Naive B cell (primary cell): ENCODE results near the gene MRPL28. TPM values are rescaled to one million over a fixed set of nuclear protein-coding genes. Genes with fewer than 3 reads are reported as not detected.
"Not testable (repeated sequence)": the region's sequence is repeated elsewhere in the genome, so short reads cannot be mapped to it uniquely, and the experiment has no call there.

Experiments
- ATAC-seq, 2 donors: fragments of 150-1000 bp; cut with Tn5 transposase; 2 replicates each; pipeline ENCODE4 v1.10.0; 2021; ENCODE audit warnings: low read depth in 2 of 2, mild to moderate bottlenecking in 2 of 2, moderate library complexity in 2 of 2
- DNase-seq: peaks from one replicate; pipeline ENCODE4 v3.0.0; 2022
- H3K27ac Mint-ChIP-seq, 6 donors: one replicate each; pipeline ENCODE4 v1.8.0; 2020 to 2022; ENCODE audit warnings: mild to moderate bottlenecking in 6 of 6, mixed read lengths in 6 of 6, moderate library complexity in 5 of 6, inconsistent platforms in 2 of 6
- H3K27me3 Mint-ChIP-seq, 3 donors: one replicate each; pipeline ENCODE4 v1.8.0; 2021 to 2022; ENCODE audit warnings: mixed read lengths in 3 of 3, mild to moderate bottlenecking in 1 of 3
- H3K36me3 Mint-ChIP-seq, 2 donors: one replicate each; pipeline ENCODE4 v1.8.0; 2020 to 2022; ENCODE audit warnings: mixed read lengths in 2 of 2, inconsistent platforms in 1 of 2, mild to moderate bottlenecking in 1 of 2
- H3K4me1 Mint-ChIP-seq, 3 donors: one replicate each; pipeline ENCODE4 v1.8.0; 2020 to 2022; ENCODE audit warnings: mixed read lengths in 3 of 3, inconsistent platforms in 1 of 3, mild to moderate bottlenecking in 1 of 3, moderate library complexity in 1 of 3
- H3K4me3 Mint-ChIP-seq, 8 donors: one replicate each; pipeline ENCODE4 v1.8.0; 2020 to 2022; ENCODE audit warnings: mild to moderate bottlenecking in 8 of 8, mixed read lengths in 8 of 8, moderate library complexity in 8 of 8, inconsistent platforms in 2 of 8
- H3K9me3 Mint-ChIP-seq, 7 donors: one replicate each; pipeline ENCODE4 v1.8.0; 2020 to 2022; ENCODE audit warnings: mixed read lengths in 7 of 7, mild to moderate bottlenecking in 5 of 7, inconsistent platforms in 2 of 7, moderate library complexity in 1 of 7
- polyA plus RNA-seq, 6 donors: library from polyadenylated mRNA; unstranded; fragments of 300-500 nt; fragmentation: Illumina TruSeq; gene quantifications; one replicate each; pipeline ENCODE4 v1.2.3, GENCODE V29; 2021; ENCODE audit warnings: low read depth in 6 of 6

MRPL28 gene
- polyA plus RNA-seq, 6 donors from 2014 or later = 60.1 to 76.8 (median 65.7) TPM

DNA sequence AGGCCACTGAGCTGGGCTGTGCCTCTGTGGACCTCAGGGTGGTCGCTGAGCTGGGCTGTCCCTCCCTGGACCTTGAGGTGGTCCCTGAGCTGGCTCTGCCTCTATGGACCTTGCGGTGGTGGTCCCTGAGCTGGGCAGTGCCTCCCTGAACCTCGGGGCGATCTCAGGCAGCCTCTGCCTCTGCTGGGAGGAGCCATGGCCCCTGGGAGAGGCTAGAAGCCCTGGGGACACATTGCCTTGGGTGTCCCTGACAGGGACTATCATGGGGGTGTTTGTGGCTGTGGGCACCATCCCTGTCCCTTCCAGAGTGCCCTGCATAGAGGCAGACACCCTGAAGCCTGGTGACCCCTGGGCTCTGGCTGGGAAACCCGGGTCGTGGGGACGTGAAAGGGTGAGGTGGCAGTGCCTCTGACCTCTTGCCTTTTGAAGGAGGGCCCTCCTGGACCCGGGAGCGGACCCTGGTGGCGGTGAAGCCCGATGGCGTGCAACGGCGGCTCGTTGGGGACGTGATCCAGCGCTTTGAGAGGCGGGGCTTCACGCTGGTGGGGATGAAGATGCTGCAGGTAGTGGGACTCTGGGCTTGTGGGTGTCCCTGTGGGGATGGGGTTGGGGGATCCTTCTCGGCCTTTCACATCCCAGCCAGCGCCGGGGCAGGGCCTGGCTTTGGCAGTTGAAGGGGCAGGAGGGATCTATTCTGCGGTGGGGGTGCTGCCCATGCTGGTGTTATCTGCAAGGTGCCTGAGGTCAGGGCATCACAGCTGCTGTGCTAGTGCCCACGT, 28.4 kb upstream of the MRPL28 start:
- no peak for DNase-seq
- H3K27ac Mint-ChIP-seq = peak overlapping the region in 5 of 6 donors; percentile 30 to 94 (median 68)
- H3K27me3 Mint-ChIP-seq = no peaks in the 10 kb centered on the region
- no peak for ATAC-seq
- H3K4me3 Mint-ChIP-seq = peak overlapping the region; percentile 69 to 98 (median 84)
- no peaks in the 10 kb centered on the region for H3K36me3 Mint-ChIP-seq
- H3K9me3 Mint-ChIP-seq = no peaks in the 10 kb centered on the region
- peaks cover 21 to 44% (median 22%) of the 10 kb centered on the region in 3 donors for H3K4me1 Mint-ChIP-seq

DNA sequence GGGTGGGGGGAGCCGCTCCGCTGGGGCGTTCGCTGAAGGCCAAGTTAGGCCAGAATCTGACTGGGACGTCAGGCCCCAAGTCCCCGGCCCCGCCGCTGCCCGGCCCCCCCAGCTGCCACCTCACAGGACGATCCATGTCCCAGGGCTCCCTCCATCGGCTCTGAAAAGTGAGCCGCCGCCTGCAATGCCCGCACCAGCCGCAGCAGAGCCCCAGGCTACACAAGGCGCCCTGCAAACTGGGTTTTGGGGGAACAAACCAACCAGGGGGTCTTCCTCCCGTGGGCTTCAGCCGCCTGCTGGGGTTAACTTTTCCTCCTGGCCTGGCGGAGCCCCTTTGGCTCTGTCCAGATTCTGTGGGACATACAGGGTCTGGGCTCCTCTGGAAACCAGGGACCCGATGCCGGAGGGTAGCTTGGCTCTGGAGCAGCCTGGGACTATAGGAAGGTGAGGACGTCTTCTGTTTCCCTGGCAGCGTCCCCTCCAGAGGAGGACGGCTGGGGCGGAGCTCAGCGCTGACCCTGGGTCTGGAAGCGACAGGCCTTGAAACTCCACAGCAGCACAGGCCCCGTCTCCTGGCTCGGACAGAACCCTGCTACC, 27.5 kb upstream of the MRPL28 start:
- no peak for ATAC-seq
- peak overlapping the region; percentile 69 to 96 (median 80) for H3K4me3 Mint-ChIP-seq
- H3K27ac Mint-ChIP-seq = peak overlapping the region in 3 of 6 donors; percentile 84 to 94 (median 89)
- peak; percentile 25 for DNase-seq
- H3K27me3 Mint-ChIP-seq = no peaks in the 10 kb centered on the region
- no peaks in the 10 kb centered on the region for H3K36me3 Mint-ChIP-seq
- H3K9me3 Mint-ChIP-seq = no peaks in the 10 kb centered on the region
- H3K4me1 Mint-ChIP-seq = peaks cover 21 to 44% (median 22%) of the 10 kb centered on the region in 3 donors

DNA sequence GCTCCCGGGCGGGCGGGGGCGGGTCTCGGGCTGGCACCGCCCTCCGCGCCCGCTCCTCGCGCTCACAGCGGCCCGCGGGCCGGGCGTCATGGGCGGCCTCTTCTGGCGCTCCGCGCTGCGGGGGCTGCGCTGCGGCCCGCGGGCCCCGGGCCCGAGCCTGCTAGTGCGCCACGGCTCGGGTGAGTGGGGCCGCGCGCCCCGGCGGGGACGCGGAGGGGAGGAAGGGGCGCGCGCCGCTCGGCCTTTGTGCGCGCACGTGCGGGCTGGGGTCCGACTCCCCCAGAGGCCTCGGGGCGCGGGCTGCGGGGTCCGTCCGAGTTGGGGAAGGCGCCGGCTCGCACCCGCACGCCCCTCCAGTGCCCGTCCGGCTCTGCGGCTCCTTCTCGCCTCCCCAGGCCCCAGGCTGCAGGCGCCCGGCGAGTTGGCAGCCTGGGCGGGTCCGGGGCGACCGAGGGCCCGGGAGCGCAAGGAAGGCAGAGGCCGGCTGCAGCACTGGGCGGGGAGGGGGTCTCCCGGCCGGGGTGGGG, 26.9 kb upstream of the MRPL28 start, which contains the start of gene NME4:
NME4 (plus strand) TSS at position 65 of the 527 bp plus-strand sequence; CDS start at position 89, 24 bp downstream.
- Mint-ChIP-seq H3K36me3 (no peaks in the 10 kb centered on the region), H3K4me1 (peaks cover 21 to 44% (median 22%) of the 10 kb centered on the region in 3 donors), H3K27me3 (no peaks in the 10 kb centered on the region), H3K4me3 (peak within 1 kb of the TSS; percentile 82 to 96 (median 92)), H3K9me3 (no peaks in the 10 kb centered on the region), H3K27ac (peak within 1 kb of the TSS; percentile 1 to 95 (median 92))
- DNase-seq (peak; percentile 25), ATAC-seq (no peak)

DNA sequence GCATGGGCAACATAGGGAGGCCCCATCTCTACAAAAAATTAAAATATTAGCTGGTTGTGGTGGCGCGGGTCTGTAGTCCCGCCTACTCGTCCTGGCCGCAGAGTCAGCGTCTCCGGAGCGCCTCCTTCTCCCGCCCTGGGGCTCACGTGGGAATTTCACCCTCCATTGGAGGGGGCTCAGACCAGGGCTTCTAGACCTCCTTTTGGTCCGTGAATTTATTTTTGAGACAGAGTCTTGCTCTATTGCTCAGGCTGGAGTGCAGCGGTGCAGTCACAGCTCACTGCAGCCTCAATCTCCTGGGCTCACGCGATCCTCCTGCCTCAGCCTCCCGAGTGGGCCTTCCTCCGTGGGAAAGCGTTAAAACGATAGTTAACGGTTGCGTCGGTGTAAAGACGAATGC, 26.3 kb upstream of the MRPL28 start:
- no peak for DNase-seq
- H3K9me3 Mint-ChIP-seq = no peaks in the 10 kb centered on the region
- no peaks in the 10 kb centered on the region for H3K36me3 Mint-ChIP-seq
- H3K27me3 Mint-ChIP-seq = no peaks in the 10 kb centered on the region
- peaks cover 21 to 43% (median 22%) of the 10 kb centered on the region in 3 donors for H3K4me1 Mint-ChIP-seq
- H3K27ac Mint-ChIP-seq = peak overlapping the region in 5 of 6 donors; percentile 1 to 95 (median 87)
- peak overlapping the region; percentile 82 to 95 (median 91) for H3K4me3 Mint-ChIP-seq
- ATAC-seq = no peak

DNA sequence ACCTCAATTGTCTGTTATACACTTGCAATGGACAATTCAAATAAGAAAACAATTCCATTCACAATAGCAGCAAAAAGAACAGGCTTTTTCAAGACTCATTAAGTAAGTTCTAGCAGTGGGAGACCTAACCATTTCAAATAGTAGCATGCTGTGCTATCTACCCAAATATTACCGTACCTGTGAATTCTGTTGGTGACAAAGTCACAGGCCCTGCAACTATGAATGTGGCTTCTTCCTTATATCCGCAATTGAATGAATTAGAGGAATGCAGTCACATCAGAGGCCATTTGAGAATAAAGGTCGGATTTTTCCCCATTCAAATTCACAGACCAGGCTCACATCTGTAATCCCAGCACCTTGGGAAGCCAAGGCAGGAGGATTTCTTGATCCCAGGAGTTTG, 25.9 kb upstream of the MRPL28 start:
- H3K27me3 Mint-ChIP-seq = no peaks in the 10 kb centered on the region

DNA sequence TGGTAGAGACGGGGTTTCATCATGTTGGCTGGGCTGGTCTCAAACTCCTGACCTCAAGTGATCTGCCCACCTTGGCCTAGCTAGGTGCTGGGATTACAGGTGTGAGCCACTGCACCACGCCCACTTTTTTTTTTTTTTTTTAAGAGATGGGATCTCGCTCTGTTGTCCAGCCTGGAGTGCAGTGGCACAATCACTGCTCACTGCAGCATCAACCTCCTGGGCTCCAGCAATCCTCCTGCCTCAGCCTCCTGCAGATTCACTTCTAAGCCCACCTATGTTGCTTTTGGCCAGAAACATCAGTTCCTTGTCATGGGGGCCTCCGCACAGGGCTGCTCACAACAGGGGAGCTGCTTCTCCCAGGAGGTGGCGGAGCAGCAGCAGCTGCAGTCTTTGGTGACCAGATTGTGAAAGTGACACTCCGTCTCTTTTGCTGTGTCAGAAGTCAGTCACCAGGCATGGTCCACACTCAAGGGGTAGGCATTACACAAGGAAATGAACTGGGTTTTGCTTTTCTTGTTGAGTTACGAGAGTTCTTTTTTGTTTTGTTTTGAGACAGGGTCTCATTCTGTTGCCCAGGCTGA, 22.2 kb upstream of the MRPL28 start:
- H3K4me3 Mint-ChIP-seq = peak overlapping the region in 1 of 8 donors; percentile 21
- no peak overlapping the region for H3K27ac Mint-ChIP-seq
- H3K27me3 Mint-ChIP-seq = no peaks in the 10 kb centered on the region
- no peaks in the 10 kb centered on the region for H3K36me3 Mint-ChIP-seq
- DNase-seq (no peak), ATAC-seq (no peak)
- H3K9me3 Mint-ChIP-seq = no peaks in the 10 kb centered on the region
- H3K4me1 Mint-ChIP-seq = peaks cover 9 to 28% (median 12%) of the 10 kb centered on the region in 3 donors

More for the DNA sequence above, 25.9 kb upstream of the MRPL28 start:
- peak overlapping the region; percentile 82 to 95 (median 91) for H3K4me3 Mint-ChIP-seq
- H3K27ac Mint-ChIP-seq = peak overlapping the region in 5 of 6 donors; percentile 1 to 95 (median 87)
- H3K36me3 Mint-ChIP-seq = no peaks in the 10 kb centered on the region
- peaks cover 21 to 43% (median 22%) of the 10 kb centered on the region in 3 donors for H3K4me1 Mint-ChIP-seq
- no peak for DNase-seq
- ATAC-seq = no peak
- no peaks in the 10 kb centered on the region for H3K9me3 Mint-ChIP-seq

DNA sequence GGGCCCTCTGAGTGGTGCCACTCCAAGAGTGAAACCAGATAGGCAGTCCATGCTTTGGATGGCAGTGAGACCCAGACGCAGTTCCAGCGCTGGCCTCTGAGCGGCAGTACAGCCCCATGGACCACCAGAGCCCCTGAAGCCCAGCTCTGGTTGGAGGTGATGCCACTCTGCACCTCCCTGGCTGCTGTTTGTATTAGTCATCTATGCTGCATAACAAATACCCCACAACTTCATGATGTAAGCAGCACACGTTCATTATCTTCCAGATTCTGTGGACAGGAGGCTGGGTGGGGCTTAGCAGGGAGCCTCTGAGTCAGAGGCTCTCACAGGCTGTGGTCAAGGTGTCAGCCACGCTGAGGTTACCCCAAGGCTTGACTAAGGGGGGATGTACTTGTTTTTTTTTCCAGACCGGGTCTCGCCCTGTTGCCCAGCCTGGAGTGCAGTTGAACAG, 21.6 kb upstream of the MRPL28 start:
- no peaks in the 10 kb centered on the region for H3K27me3 Mint-ChIP-seq
- no peaks in the 10 kb centered on the region for H3K36me3 Mint-ChIP-seq
- ATAC-seq (peak; percentile 79 to 87), DNase-seq (peak; percentile 68)
- no peak overlapping the region for H3K27ac Mint-ChIP-seq
- peaks cover 9 to 28% (median 11%) of the 10 kb centered on the region in 3 donors for H3K4me1 Mint-ChIP-seq
- no peaks in the 10 kb centered on the region for H3K9me3 Mint-ChIP-seq
- H3K4me3 Mint-ChIP-seq = peak overlapping the region in 2 of 8 donors; percentile 39 to 56

DNA sequence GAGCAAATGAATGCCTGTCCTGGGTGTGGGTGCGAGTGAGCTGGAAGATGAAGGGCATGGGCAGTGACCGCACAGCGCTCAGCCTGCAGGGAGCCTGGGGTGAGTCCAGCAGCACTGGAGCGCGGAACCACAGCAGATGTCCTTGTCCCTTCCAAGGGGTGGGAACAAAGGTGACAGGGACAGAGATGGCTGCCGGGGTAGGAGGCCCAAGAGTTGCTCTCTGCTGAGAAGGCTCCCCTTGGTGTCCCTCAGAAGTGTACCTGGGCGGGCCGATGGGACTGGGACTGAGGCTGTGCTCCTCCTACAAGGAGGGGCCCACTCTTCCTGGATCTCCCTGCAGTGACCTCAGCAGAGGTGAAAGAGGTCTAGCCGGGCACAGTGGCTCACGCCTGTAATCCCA, 19.0 kb upstream of the MRPL28 start:
- H3K27ac Mint-ChIP-seq = no peak overlapping the region
- H3K9me3 Mint-ChIP-seq = no peaks in the 10 kb centered on the region
- no peak for DNase-seq
- no peak overlapping the region for H3K4me3 Mint-ChIP-seq
- ATAC-seq = no peak
- H3K36me3 Mint-ChIP-seq = no peaks in the 10 kb centered on the region
- H3K4me1 Mint-ChIP-seq = peaks cover 3 to 12% (median 3%) of the 10 kb centered on the region in 3 donors
- H3K27me3 Mint-ChIP-seq = no peaks in the 10 kb centered on the region

DNA sequence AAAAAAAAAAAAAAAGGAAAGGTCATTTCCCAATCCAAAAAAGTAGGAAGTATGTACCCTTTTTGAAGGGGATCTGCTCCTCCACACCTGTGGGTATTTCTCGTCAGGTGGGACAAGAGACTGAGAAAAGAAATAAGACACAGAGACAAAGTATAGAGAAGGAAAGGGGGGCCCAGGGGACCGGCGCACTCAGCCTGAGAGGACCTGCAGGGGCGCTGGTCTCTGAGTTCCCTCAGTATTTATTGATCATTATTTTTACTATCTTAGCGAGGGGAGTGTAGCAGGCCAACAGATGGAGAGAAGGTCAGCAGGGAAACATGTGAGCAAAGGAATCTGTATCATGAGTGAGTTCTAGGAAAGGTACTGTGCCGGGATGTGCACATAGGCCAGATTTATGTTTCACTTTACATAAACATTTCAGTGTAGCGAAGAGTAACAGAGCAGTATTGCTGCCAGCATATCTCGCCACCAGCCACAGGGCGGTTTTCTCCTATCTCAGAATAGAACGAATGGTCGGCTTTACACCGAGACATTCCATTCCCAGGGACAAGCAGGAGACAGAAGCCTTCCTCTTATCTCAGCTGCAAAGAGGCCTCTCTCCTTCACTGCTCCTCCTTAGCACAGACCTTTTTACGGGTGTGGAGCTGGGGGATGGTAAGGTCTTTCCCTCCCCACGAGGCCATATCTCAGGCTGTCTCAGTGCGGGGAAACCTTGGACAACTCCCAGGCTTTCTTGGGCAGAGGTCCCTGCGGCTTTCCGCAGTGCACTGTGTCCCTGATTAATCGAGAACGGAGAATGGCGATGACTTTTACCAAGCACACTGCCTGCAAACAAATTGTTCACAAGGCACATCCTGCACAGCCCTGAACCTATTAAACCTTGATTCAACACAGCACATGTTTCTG, 17.7 kb upstream of the MRPL28 start:
- DNase-seq, H3K27me3 Mint-ChIP-seq, H3K36me3 Mint-ChIP-seq, ATAC-seq, H3K9me3 Mint-ChIP-seq: not testable (repeated sequence)
- Mint-ChIP-seq H3K4me3 (peak overlapping the region in 1 of 8 donors; percentile 64), H3K4me1 (peaks cover 9 to 23% (median 17%) of the 10 kb centered on the region in 3 donors), H3K27ac (peak overlapping the region in 2 of 6 donors; percentile 76 to 88)

DNA sequence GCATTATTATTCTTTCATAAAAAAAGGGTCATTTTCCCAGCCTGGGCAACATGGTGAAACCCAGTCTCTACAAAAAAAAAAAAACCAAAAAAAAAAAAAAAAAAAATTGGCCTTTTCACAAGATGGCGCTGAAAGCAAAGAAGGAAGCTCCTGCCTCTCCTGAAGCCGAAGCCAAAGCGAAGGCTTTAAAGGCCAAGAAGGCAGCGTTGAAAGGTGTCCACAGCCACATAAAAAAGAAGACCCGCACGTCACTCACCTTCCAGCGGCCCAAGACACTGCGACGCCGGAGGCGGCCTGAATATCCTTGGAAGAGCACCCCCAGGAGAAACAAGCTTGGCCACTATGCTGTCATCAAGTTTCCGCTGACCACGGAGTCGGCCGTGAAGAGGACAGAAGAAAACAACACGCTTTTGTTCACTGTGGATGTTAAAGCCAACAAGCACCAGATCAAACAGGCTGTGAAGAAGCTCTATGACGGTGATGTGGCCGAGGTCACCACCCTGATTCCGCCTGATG, 16.4 kb upstream of the MRPL28 start:
- H3K4me3 Mint-ChIP-seq = peak overlapping the region in 2 of 8 donors; percentile 20 to 64
- no peaks in the 10 kb centered on the region for H3K27me3 Mint-ChIP-seq
- peak overlapping the region in 2 of 6 donors; percentile 15 to 70 for H3K27ac Mint-ChIP-seq
- H3K4me1 Mint-ChIP-seq = peaks cover 9 to 28% (median 17%) of the 10 kb centered on the region in 3 donors
- no peaks in the 10 kb centered on the region for H3K36me3 Mint-ChIP-seq
- no peak for ATAC-seq
- no peak for DNase-seq
- H3K9me3 Mint-ChIP-seq = no peaks in the 10 kb centered on the region

DNA sequence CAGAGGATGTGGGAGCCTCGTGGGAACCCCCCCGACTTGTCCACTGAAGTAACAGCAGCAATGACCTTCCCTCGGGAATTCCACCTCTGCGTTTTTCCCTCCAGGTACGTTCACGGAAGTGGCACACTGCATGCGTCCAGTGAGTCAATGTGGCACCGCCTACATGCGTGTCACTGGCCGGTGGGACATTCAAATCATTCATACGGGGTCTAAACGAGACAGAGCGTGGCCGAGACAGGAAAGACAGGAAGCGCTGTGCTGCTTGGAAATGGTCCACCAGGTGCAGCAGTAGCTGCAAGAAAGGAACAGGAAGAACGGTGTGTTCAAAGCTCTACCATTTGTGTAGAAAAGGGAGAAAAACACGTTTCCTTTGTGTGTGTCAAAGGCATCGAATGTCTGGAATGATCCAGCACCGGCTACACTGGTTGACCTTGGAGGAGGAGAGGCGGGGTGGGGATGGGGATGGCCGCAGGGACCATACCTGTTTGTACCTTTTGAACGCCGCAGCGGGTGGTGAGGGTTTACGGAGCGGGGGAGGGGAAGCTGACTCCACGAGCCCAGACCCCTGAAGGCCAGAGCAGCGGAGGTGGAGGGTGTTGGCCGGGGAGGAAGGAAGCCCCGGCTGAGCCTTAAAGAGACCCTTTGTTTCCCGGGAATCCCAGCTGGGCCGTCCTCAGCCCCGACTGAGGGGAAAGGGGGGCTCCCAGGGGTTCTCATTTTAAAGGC, 13.2 kb upstream of the MRPL28 start:
- Mint-ChIP-seq H3K27me3 (no peaks in the 10 kb centered on the region), H3K27ac (peak overlapping the region; percentile 67 to 98 (median 96)), H3K4me3 (peak overlapping the region; percentile 70 to 96 (median 96)), H3K36me3 (no peaks in the 10 kb centered on the region), H3K4me1 (peaks cover 12 to 35% (median 26%) of the 10 kb centered on the region in 3 donors), H3K9me3 (no peaks in the 10 kb centered on the region)
- DNase-seq (peak; percentile 78), ATAC-seq (peak; percentile 61 to 76)
